ENCODE data around the gene DLEC1.

Gene DLEC1

DNA sequence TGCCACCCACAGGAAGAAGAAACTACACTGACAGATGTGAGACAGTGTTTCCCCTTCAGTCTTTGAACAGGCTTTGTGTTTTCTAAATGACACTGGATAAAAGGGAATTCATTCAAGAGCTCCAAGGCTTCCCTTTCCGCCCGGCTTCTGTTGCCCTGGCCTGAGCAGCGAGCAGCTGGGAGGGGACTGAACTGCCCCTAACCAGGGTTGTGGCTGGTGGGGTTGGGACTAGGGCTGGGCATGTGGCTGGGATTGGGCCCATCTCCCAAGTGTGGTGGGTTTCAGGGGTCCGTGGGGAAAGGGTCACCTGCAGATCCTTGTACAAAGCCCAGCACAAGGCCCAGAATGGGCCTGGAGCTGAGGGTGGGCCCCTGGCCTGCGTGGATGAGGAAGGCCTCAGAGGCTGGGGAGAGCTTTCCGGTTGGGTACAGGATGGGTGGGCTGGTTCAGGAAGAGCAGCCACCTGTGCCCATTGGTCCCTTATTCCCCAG is 38.0 kb upstream of the DLEC1 start:
- no peak for FAIRE-seq
- no peak for DNase-seq (ENCODE audit: insufficient read length, low spot score)
- TF ChIP-seq POU2F2 (IDR thresholded peaks at IDR 0.05; ENCODE audit: low read depth, low read length), result no peak
- TF ChIP-seq SPI1 (IDR thresholded peaks at IDR 0.05; ENCODE audit: low read depth, low read length), result no peak
- no peak for TF ChIP-seq TAF1 (IDR thresholded peaks at IDR 0.05; ENCODE audit: low read depth, low read length)
- no peak for TF ChIP-seq PAX5 (IDR thresholded peaks at IDR 0.05; ENCODE audit: insufficient read depth, low read length, severe bottlenecking)
- no peak for TF ChIP-seq POLR2AphosphoS5 (IDR thresholded peaks at IDR 0.05; ENCODE audit: low read depth, low read length)
- no peak for TF ChIP-seq POLR2A (IDR thresholded peaks at IDR 0.05; ENCODE audit: low read depth, low read length)

GRCh38 chr3:38001456-38002081 is 37.4 kb upstream of the DLEC1 start:
- FAIRE-seq (no peak), DNase-seq (ENCODE audit: insufficient read length, low spot score) (no peak)
- TF ChIP-seq TAF1 (IDR thresholded peaks at IDR 0.05; ENCODE audit: low read depth, low read length), result no peak
- TF ChIP-seq POLR2AphosphoS5 (IDR thresholded peaks at IDR 0.05; ENCODE audit: low read depth, low read length), result no peak
- TF ChIP-seq POLR2A (IDR thresholded peaks at IDR 0.05; ENCODE audit: low read depth, low read length), result no peak
- TF ChIP-seq PAX5 (IDR thresholded peaks at IDR 0.05; ENCODE audit: insufficient read depth, low read length, severe bottlenecking), result no peak
- no peak for TF ChIP-seq POU2F2 (IDR thresholded peaks at IDR 0.05; ENCODE audit: low read depth, low read length)
- no peak for TF ChIP-seq SPI1 (IDR thresholded peaks at IDR 0.05; ENCODE audit: low read depth, low read length)

DNA sequence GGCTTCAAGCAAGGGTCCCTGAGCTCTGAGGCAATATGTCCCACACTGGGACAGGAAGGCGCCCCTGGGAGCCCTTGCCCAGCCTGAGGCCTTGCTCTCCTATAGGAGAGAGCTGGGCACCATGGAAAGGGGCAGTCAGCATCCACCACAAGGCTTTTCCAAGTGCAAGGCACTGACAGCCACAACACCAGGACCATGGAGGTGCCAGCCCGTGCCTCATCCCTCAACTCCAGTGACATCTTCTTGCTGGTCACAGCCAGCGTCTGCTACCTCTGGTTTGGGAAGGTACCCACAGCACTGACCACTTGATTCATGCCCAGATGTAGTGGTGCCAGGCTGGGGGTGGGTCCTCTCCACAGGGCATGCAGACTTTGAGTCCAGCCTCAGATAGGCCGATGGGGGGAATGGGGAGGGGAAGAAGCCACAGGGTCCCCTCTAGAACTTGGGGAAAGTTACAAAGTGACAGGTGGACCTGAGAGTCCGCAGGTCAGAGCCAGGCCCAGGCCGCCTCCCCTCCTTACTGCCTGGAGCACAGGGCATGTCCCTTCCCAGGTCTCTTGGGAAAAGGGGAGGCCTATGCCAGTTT is 36.6 kb upstream of the DLEC1 start:
- TF ChIP-seq POLR2AphosphoS5 (IDR thresholded peaks at IDR 0.05; ENCODE audit: low read depth, low read length) (no peak), POU2F2 (IDR thresholded peaks at IDR 0.05; ENCODE audit: low read depth, low read length) (no peak), PAX5 (IDR thresholded peaks at IDR 0.05; ENCODE audit: insufficient read depth, low read length, severe bottlenecking) (no peak), POLR2A (IDR thresholded peaks at IDR 0.05; ENCODE audit: low read depth, low read length) (no peak), TAF1 (IDR thresholded peaks at IDR 0.05; ENCODE audit: low read depth, low read length) (no peak), SPI1 (IDR thresholded peaks at IDR 0.05; ENCODE audit: low read depth, low read length) (no peak)
- no peak for FAIRE-seq
- DNase-seq (ENCODE audit: insufficient read length, low spot score), result no peak

DNA sequence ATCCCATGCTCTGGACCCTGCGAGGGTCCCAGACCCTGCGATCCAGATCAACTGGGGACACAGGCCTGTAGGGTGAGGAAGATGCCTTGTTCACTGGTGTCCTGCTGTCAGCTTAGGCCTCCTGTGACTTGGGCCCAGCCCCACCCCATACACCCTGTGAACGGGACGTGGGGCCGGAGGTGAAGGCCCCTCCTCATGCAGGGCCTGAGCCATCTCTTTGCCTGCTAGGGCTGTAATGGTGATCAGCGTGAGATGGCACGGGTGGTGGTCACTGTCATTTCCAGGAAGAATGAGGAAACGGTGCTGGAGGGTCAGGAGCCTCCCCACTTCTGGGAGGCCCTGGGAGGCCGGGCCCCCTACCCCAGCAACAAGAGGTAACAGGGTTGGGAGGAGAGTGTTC is 36.1 kb upstream of the DLEC1 start:
- no peak for FAIRE-seq
- DNase-seq (ENCODE audit: insufficient read length, low spot score), result no peak
- TF ChIP-seq PAX5 (IDR thresholded peaks at IDR 0.05; ENCODE audit: insufficient read depth, low read length, severe bottlenecking), result no peak
- TF ChIP-seq SPI1 (IDR thresholded peaks at IDR 0.05; ENCODE audit: low read depth, low read length), result no peak
- TF ChIP-seq POLR2AphosphoS5 (IDR thresholded peaks at IDR 0.05; ENCODE audit: low read depth, low read length), result no peak
- TF ChIP-seq TAF1 (IDR thresholded peaks at IDR 0.05; ENCODE audit: low read depth, low read length), result no peak
- TF ChIP-seq POLR2A (IDR thresholded peaks at IDR 0.05; ENCODE audit: low read depth, low read length), result no peak

DNA sequence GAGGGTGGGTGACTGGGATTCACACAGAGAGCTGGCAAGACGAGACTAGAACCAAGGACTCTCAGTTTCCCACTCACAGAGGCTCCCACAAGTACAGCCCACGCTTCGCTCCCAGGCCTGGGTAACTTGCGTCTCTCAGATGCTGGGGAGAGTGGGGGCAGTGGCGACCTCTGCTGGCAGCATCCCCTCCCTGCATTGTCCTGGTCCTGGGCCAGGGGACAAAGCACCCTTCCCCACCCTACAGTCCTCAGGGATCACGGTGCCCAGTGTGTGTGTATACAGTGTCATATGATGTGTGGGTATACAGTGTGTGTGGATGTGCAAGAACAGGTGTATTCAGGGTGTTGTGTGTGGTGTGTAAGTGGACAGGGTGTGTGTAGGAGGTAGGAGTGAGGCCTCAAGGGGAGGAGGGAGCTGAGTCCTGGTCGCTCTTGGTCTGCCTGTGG is 35.6 kb upstream of the DLEC1 start:
- peak; percentile 66 for FAIRE-seq
- peak; percentile 62 for DNase-seq (ENCODE audit: insufficient read length, low spot score)

DNA sequence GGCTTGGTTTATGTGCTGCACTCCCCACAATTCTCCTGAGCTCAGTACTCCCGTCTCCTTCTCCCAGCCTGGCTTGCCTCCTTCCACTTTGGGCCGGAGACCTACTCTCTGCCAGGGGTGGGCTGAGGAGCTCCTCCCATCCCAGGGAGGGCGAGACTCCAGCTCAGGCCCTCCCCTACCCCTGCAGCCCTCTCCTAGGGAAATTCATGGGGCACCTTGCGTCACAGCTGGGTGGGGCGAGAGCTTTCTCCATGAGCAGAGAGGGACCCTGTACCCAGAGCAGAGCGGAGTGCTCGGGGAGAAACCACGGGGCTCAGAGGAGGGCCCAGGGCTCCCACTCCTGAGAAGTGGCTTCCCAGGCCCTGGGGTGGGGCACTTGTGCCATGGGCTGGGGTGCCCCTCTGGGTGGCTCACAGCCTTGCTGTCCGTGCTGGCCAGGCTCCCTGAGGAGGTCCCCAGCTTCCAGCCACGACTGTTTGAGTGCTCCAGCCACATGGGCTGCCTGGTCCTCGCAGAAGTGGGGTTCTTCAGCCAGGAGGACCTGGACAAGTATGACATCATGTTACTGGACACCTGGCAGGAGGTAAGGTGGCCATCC is 35.1 kb upstream of the DLEC1 start:
- no peak for TF ChIP-seq POLR2AphosphoS5 (IDR thresholded peaks at IDR 0.05; ENCODE audit: low read depth, low read length)
- no peak for TF ChIP-seq POU2F2 (IDR thresholded peaks at IDR 0.05; ENCODE audit: low read depth, low read length)
- no peak for TF ChIP-seq TAF1 (IDR thresholded peaks at IDR 0.05; ENCODE audit: low read depth, low read length)
- no peak for TF ChIP-seq POLR2A (IDR thresholded peaks at IDR 0.05; ENCODE audit: low read depth, low read length)
- no peak for TF ChIP-seq SPI1 (IDR thresholded peaks at IDR 0.05; ENCODE audit: low read depth, low read length)
- no peak for TF ChIP-seq PAX5 (IDR thresholded peaks at IDR 0.05; ENCODE audit: insufficient read depth, low read length, severe bottlenecking)
- FAIRE-seq, result no peak
- DNase-seq (ENCODE audit: insufficient read length, low spot score), result no peak

More for the DNA sequence above, 35.6 kb upstream of the DLEC1 start:
- TF ChIP-seq POLR2AphosphoS5 (IDR thresholded peaks at IDR 0.05; ENCODE audit: low read depth, low read length) (no peak), TAF1 (IDR thresholded peaks at IDR 0.05; ENCODE audit: low read depth, low read length) (no peak), SPI1 (IDR thresholded peaks at IDR 0.05; ENCODE audit: low read depth, low read length) (no peak), POU2F2 (IDR thresholded peaks at IDR 0.05; ENCODE audit: low read depth, low read length) (no peak), POLR2A (IDR thresholded peaks at IDR 0.05; ENCODE audit: low read depth, low read length) (no peak), PAX5 (IDR thresholded peaks at IDR 0.05; ENCODE audit: insufficient read depth, low read length, severe bottlenecking) (no peak)

DNA sequence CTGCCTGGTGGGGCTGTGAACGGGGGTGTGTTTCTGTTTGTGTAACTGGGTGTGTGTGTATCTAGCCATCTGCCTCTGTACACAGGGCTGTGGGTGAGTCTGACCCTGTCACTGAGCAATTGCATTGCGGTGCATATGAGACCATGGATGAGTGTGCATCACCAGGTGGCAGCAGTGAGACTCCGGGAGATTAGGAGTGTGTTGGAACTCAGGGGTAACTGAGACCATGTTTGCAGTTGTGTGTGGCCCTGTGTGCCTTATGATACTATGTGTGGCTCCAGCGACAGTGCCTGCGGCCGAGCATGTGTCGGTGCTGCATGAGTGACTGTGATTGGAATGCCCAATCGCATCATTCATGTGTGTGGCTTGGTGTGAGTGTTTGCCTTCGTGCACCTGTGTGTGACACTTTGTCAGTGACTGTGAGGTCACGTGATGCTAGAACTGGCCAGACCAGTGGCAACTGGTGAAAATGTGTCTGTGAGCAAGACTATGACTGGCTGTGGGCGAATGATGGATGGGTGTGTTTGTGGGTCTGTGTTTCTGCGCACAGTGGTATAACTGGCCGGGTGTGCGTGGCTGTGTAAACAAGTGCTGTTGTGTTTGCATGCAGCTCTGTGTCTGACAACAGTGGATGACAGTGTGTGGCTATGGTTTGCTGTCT is 34.5 kb upstream of the DLEC1 start:
- FAIRE-seq, result peak; percentile 89
- DNase-seq (ENCODE audit: insufficient read length, low spot score), result no peak
- TF ChIP-seq POLR2A (IDR thresholded peaks at IDR 0.05; ENCODE audit: low read depth, low read length) (no peak), PAX5 (IDR thresholded peaks at IDR 0.05; ENCODE audit: insufficient read depth, low read length, severe bottlenecking) (no peak), POU2F2 (IDR thresholded peaks at IDR 0.05; ENCODE audit: low read depth, low read length) (no peak), SPI1 (IDR thresholded peaks at IDR 0.05; ENCODE audit: low read depth, low read length) (no peak), TAF1 (IDR thresholded peaks at IDR 0.05; ENCODE audit: low read depth, low read length) (no peak), POLR2AphosphoS5 (IDR thresholded peaks at IDR 0.05; ENCODE audit: low read depth, low read length) (no peak)

- no peak for DNase-seq (ENCODE audit: insufficient read length, low spot score)
- TF ChIP-seq POLR2AphosphoS5 (IDR thresholded peaks at IDR 0.05; ENCODE audit: low read depth, low read length) (no peak), PAX5 (IDR thresholded peaks at IDR 0.05; ENCODE audit: insufficient read depth, low read length, severe bottlenecking) (no peak), POU2F2 (IDR thresholded peaks at IDR 0.05; ENCODE audit: low read depth, low read length) (no peak), POLR2A (IDR thresholded peaks at IDR 0.05; ENCODE audit: low read depth, low read length) (no peak), TAF1 (IDR thresholded peaks at IDR 0.05; ENCODE audit: low read depth, low read length) (no peak)
- no peak for FAIRE-seq
These were observed 33.7 kb upstream of the DLEC1 start for GRCh38 chr3:38005076-38006020.
